Activated CD4-positive, alpha-beta T cell treated with anti-CD3 and anti-CD28 coated beads, Interleukin-2, amount 50 U/mL, for 1 hour (primary cell): ENCODE data around the gene EPHB2.
"Not testable (repeated sequence)": the region's sequence is repeated elsewhere in the genome, so short reads cannot be mapped to it uniquely, and the experiment has no call there.

Experiments used
- DNase-seq: peaks from one replicate; pipeline ENCODE4 v3.0.0-alpha.2; 2020

Gene EPHB2

GRCh38 chr1:22824466-22824865, 113.8 kb downstream of the EPHB2 start:
- no peak for DNase-seq

GRCh38 chr1:22824975-22825374, 114.3 kb downstream of the EPHB2 start:
- no peak for DNase-seq

- no peak for DNase-seq
Observed at GRCh38 chr1:22825486-22826189, 115.0 kb downstream of the EPHB2 start.

- no peak for DNase-seq
Observed at GRCh38 chr1:22826604-22827580, 116.3 kb downstream of the EPHB2 start.

GRCh38 chr1:22827666-22828483, 117.2 kb downstream of the EPHB2 start:
- DNase-seq: no peak

GRCh38 chr1:22828484-22829308, 118.1 kb downstream of the EPHB2 start:
- DNase-seq: no peak

- no peak for DNase-seq
Observed at GRCh38 chr1:22829309-22829989, 118.8 kb downstream of the EPHB2 start.

- no peak for DNase-seq
Observed at GRCh38 chr1:22830041-22830566, 119.5 kb downstream of the EPHB2 start.

- DNase-seq: no peak
Observed at GRCh38 chr1:22830757-22831340, 120.2 kb downstream of the EPHB2 start.

GRCh38 chr1:22831729-22832413, 121.2 kb downstream of the EPHB2 start:
- DNase-seq: no peak

GRCh38 chr1:22832414-22832786, 121.8 kb downstream of the EPHB2 start:
- DNase-seq: no peak

- DNase-seq: no peak
Observed at GRCh38 chr1:22833699-22834098, 123.1 kb downstream of the EPHB2 start.

GRCh38 chr1:22834420-22834819, 123.8 kb downstream of the EPHB2 start:
- not testable (repeated sequence) for DNase-seq

- DNase-seq: no peak
Observed at GRCh38 chr1:22835636-22836319, 125.1 kb downstream of the EPHB2 start.

GRCh38 chr1:22836850-22837249, 126.2 kb downstream of the EPHB2 start:
- no peak for DNase-seq

GRCh38 chr1:22837332-22837731, 126.7 kb downstream of the EPHB2 start:
- no peak for DNase-seq

- no peak for DNase-seq
Observed at GRCh38 chr1:22838965-22839364, 128.3 kb downstream of the EPHB2 start.

- DNase-seq: no peak
Observed at GRCh38 chr1:22839806-22840205, 129.2 kb downstream of the EPHB2 start.

- no peak for DNase-seq
Observed at GRCh38 chr1:22841142-22841541, 130.5 kb downstream of the EPHB2 start.

GRCh38 chr1:22841860-22842281, 131.2 kb downstream of the EPHB2 start:
- DNase-seq: no peak
